Pancreas (tissue), 10 donors: ENCODE data around the gene SCNM1. TPM values are rescaled to one million over a fixed set of nuclear protein-coding genes. Genes with fewer than 3 reads are reported as not detected.

Experiments used
- ATAC-seq, 4 donors: fragments of 200-7000 bp; cut with Tn5 transposase; one replicate each; pipeline versions ENCODE4 v1.8.0 to v1.9.1; 2020; ENCODE audit warnings: mild to moderate bottlenecking in 4 of 4, moderate library complexity in 4 of 4
- DNase-seq, 6 donors: peaks; one replicate each; pipeline ENCODE4 v3.0.0-alpha.2; 2020
- FAIRE-seq: peaks from 2 replicates; lab custom pipeline; 2012; peaks lifted over from hg19 to GRCh38; lab: Jason Lieb, UNC
- H3K27ac ChIP-seq, 4 donors: fragments of 200-600 bp; sonication (generic); 1 replicate in 3 of 4; 2 replicates in 1 of 4; pipeline versions ENCODE4 v1.5.0 to v1.8.0; 2020
- H3K27me3 ChIP-seq, 4 donors: fragments of 200-600 bp; one replicate each; pipeline ENCODE4 v1.8.0; 2021
- H3K36me3 ChIP-seq, 3 donors: fragments of 200-600 bp; sonication (generic) in 1 of 3; one replicate each; pipeline versions ENCODE4 v1.5.0 to v1.8.0; 2020 to 2021
- H3K4me1 ChIP-seq, 3 donors: fragments of 200-600 bp; one replicate each; pipeline ENCODE4 v1.8.0; 2021
- H3K4me3 ChIP-seq, 4 donors: fragments of 200-600 bp; sonication (generic) in 2 of 4; one replicate each; pipeline versions ENCODE4 v1.5.0 to v1.8.0; 2020 to 2021
- H3K9me3 ChIP-seq, 4 donors: fragments of 200-600 bp; one replicate each; pipeline ENCODE4 v1.8.0; 2021
- WGBS, 2 donors: extraction: QIAGEN DNeasy Blood & Tissue Kit; methylation state at CpG; one replicate each; pipeline ENCODE4 v1.1.7; 2013; 5-methylcytosine and 5-hydroxymethylcytosine counted together
- intact Hi-C, 3 donors: fragments of 100-400 bp; cut with DNase I; formaldehyde crosslinking; loops; one replicate each; pipeline versions ENCODE4 v1.11.1 to v1.14.2; 2022
- polyA plus RNA-seq, 2 donors: library from polyadenylated mRNA; stranded (reverse); fragments of 200-250 nt; gene quantifications; one replicate each; pipeline ENCODE4 v1.2.3, GENCODE V29; 2013
- total RNA-seq, 6 donors: library from RNA; stranded (reverse); fragmentation: NEBNext Ultra II Directional in 4 of 6; extraction: Animal tissue kit (Norgen Biotek cat#: 25700) in 4 of 6; gene quantifications; one replicate each; pipeline versions ENCODE4 v1.2.1 to v1.2.4, GENCODE V29; 2021 to 2023
- TF ChIP-seq, protein P1 (sequence below), 4 donors: fragments of 200-600 bp; sonication (generic) in 3 of 4; IDR thresholded peaks; one replicate each; pipeline versions ENCODE4 v1.5.0 to v1.8.0; 2021; ENCODE audit warnings: antibody characterized with exemption in 4 of 4
- donor health status: healthy with polysubstance abuse.
- donor health status: DM: no; HTN: no; CAD: no; lungs with moderate emphysema.
- donor health status: DM: no; HTN: no; CAD: no.
- donor health status: control.
- donor health status: control.
- donor health status: Bipolar disorder and iron deficiency.
- donor health status: DM: yes; HTN: yes; CAD: no.
- donor health status: DM: no; HTN: no; CAD: no.
- donor health status: DM: no; HTN: no; CAD: no.
- donor health status: DM: yes; HTN: yes; CAD: no.

Gene SCNM1
- total and polyA plus RNA-seq, 8 donors, result 7.7 to 33.7 (median 11.2) TPM

DNA sequence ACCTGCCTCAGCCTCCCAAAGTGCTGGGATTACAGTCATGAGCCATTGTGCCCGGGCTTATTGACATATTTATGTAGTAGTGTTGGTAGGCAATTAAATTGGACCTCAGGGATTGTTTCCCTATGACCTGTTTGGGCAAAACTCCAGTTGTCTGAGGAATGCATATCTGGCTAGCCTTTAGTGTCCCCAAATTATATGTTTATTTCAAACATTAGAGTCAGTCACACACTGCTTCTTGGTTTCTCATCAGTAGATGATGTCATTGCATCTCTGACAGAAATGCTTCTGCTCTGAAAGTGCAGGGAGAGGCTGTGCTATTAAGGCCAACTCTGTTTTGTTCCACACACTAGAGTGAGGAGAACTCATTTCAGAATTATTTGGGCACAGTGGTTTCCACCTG is 44.9 kb downstream of the SCNM1 start:
- Histone ChIP-seq H3K4me3 (no peak overlapping the region), H3K36me3 (peaks cover 0 to 9% (median 0%) of the 10 kb centered on the region in 3 donors), H3K9me3 (no peaks in the 10 kb centered on the region), H3K4me1 (no peaks in the 10 kb centered on the region), H3K27ac (no peak overlapping the region), H3K27me3 (no peaks in the 10 kb centered on the region)
- intact Hi-C loops, result no loop called here
- FAIRE-seq (no peak), DNase-seq (no peak), ATAC-seq (no peak)
- 64 to 68% methylated on average over 1 of the region's 1 CpG for WGBS, 2 donors
- TF ChIP-seq, protein P1, sequence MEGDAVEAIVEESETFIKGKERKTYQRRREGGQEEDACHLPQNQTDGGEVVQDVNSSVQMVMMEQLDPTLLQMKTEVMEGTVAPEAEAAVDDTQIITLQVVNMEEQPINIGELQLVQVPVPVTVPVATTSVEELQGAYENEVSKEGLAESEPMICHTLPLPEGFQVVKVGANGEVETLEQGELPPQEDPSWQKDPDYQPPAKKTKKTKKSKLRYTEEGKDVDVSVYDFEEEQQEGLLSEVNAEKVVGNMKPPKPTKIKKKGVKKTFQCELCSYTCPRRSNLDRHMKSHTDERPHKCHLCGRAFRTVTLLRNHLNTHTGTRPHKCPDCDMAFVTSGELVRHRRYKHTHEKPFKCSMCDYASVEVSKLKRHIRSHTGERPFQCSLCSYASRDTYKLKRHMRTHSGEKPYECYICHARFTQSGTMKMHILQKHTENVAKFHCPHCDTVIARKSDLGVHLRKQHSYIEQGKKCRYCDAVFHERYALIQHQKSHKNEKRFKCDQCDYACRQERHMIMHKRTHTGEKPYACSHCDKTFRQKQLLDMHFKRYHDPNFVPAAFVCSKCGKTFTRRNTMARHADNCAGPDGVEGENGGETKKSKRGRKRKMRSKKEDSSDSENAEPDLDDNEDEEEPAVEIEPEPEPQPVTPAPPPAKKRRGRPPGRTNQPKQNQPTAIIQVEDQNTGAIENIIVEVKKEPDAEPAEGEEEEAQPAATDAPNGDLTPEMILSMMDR (IDR thresholded peaks at IDR 0.05), result no peak

DNA sequence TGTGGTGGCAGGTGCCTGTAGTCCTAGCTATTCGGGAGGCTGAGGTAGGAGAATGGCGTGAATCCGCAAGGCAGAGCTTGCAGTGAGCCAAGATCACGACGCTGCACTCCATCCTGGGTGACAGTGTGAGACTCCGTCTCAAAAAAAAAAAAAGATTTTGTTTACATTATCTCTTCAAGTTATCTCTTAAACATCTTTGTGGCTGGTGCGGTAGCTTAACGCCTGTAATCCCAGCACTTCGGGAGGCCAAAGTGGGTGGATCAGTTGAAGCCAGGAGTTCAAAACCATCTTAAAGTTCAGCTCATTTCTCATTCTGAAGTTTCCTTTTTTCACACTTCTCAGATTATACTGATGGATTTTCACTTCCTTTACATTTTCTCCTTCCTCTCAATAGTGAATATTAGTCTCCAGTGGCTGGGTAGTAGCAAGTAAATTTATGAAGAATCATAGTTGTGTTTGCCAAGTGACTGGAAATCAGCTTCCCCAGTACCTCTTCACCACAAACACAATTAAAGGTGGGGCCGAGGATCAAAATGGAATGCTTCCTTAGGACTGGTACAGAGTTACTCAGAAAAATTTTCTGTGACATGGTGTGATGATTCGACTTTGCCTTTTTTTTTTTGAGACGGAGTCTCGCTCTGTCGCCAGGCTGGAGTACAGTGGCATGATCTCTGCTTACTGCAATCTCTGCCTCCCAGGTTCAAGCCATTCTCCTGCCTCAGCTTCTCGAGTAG is 46.2 kb downstream of the SCNM1 start:
- 88% methylated on average over 15 of the region's 15 CpGs for WGBS, 2 donors
- no peak overlapping the region for H3K4me3 ChIP-seq
- H3K4me1 ChIP-seq, result peaks cover 0 to 7% (median 3%) of the 10 kb centered on the region in 3 donors
- peaks cover 0 to 8% (median 0%) of the 10 kb centered on the region in 3 donors for H3K36me3 ChIP-seq
- intact Hi-C loops, result no loop called here
- TF ChIP-seq, protein P1 (IDR thresholded peaks at IDR 0.05), result no peak
- no peaks in the 10 kb centered on the region for H3K9me3 ChIP-seq
- FAIRE-seq (no peak), ATAC-seq (no peak), DNase-seq (no peak)
- H3K27me3 ChIP-seq, result no peaks in the 10 kb centered on the region
- H3K27ac ChIP-seq, result no peak overlapping the region

DNA sequence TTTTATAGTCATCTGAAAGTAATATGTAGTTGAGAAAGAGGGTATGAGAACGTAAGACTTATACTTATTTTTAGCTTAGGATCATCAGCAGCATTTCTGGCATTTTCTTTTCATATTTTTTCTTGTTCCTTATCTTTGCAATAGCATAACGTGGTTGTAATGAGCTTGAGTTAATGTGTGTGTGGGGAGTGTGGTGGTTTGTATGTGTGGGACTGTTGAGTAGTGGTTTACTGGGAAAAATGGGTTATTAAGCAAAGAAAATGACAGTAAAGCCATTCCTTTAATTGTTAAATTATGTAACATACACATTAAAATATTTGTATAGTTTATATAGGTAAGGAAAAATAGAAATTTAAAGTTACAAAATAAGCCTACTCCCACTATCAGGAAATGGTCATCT is 47.6 kb downstream of the SCNM1 start:
- DNase-seq (no peak), ATAC-seq (no peak), FAIRE-seq (no peak)
- H3K4me1 ChIP-seq, result peaks cover 0 to 8% (median 6%) of the 10 kb centered on the region in 3 donors
- intact Hi-C loops, result no loop called here
- WGBS, 2 donors, result 21 to 41% methylated on average over 2 of the region's 2 CpGs
- no peaks in the 10 kb centered on the region for H3K27me3 ChIP-seq
- no peaks in the 10 kb centered on the region for H3K36me3 ChIP-seq
- H3K27ac ChIP-seq, result no peak overlapping the region
- H3K9me3 ChIP-seq, result no peaks in the 10 kb centered on the region
- TF ChIP-seq, protein P1 (IDR thresholded peaks at IDR 0.05), result no peak
- no peak overlapping the region for H3K4me3 ChIP-seq

Other genes starting within 250 kb of the SCNM1 start
- gene SETDB1, start 239.8 kb upstream of the SCNM1 start, total RNA-seq, result 10 to 100 TPM; 15.2 to 25.5 (median 20.6) TPM
- gene SETDB1, start 239.8 kb upstream of the SCNM1 start, polyA plus RNA-seq, result 10 to 100 TPM; 20.5 to 23.1 TPM
- 100 to 1,000 TPM in 3 of 6 donors, 10 to 100 TPM in 3; 75.0 to 155 (median 94.6) TPM for gene CERS2, start 191.3 kb upstream of the SCNM1 start, total RNA-seq
- 100 to 1,000 TPM; 112 to 122 TPM for gene CERS2, start 191.3 kb upstream of the SCNM1 start, polyA plus RNA-seq
- 10 to 100 TPM; 11.7 to 17.6 (median 13.8) TPM for gene ANXA9, start 183.9 kb upstream of the SCNM1 start, total RNA-seq
- 10 to 100 TPM; 18.1 to 30.7 TPM for gene ANXA9, start 183.9 kb upstream of the SCNM1 start, polyA plus RNA-seq
- gene MINDY1, start 159.2 kb upstream of the SCNM1 start, total RNA-seq, result 10 to 100 TPM; 24.1 to 35.5 (median 32.4) TPM
- gene MINDY1, start 159.2 kb upstream of the SCNM1 start, polyA plus RNA-seq, result 10 to 100 TPM; 23.1 to 24.2 TPM
- gene PRUNE1, start 157.7 kb upstream of the SCNM1 start, total RNA-seq, result 10 to 100 TPM in 2 of 6 donors, 1 to 10 TPM in 4; 6.4 to 11.1 (median 8.1) TPM
- gene PRUNE1, start 157.7 kb upstream of the SCNM1 start, polyA plus RNA-seq, result 10 to 100 TPM in 1 of 2 donors, 1 to 10 TPM in 1; 6.7 to 16.7 TPM
- under 1 TPM; 0.12 to 0.40 (median 0.14) TPM for gene BNIPL, start 129.6 kb upstream of the SCNM1 start, total RNA-seq
- under 1 TPM; 0.31 to 0.34 TPM for gene BNIPL, start 129.6 kb upstream of the SCNM1 start, polyA plus RNA-seq
- gene C1orf56, start 118.4 kb upstream of the SCNM1 start, total RNA-seq, result 1 to 10 TPM; 2.6 to 4.1 (median 3.2) TPM
- gene C1orf56, start 118.4 kb upstream of the SCNM1 start, polyA plus RNA-seq, result 1 to 10 TPM; 3.0 to 4.8 TPM
- 10 to 100 TPM; 22.0 to 54.5 (median 27.0) TPM for gene CDC42SE1, start 106.5 kb upstream of the SCNM1 start, total RNA-seq
- gene CDC42SE1, start 106.5 kb upstream of the SCNM1 start, polyA plus RNA-seq, result 10 to 100 TPM; 32.0 to 40.9 TPM
- under 1 TPM; 0.19 to 0.86 (median 0.35) TPM for gene MLLT11, start 105.7 kb upstream of the SCNM1 start, total RNA-seq
- 1 to 10 TPM; 1.2 to 3.3 TPM for gene MLLT11, start 105.7 kb upstream of the SCNM1 start, polyA plus RNA-seq
- 1 to 10 TPM; 3.7 to 8.7 (median 5.7) TPM for gene GABPB2, start 95.4 kb upstream of the SCNM1 start, total RNA-seq
- gene GABPB2, start 95.4 kb upstream of the SCNM1 start, polyA plus RNA-seq, result 1 to 10 TPM; 4.5 to 5.0 TPM
- 1 to 10 TPM in 5 of 6 donors, under 1 TPM in 1; 0.47 to 4.3 (median 1.9) TPM for gene SEMA6C, start 19.5 kb upstream of the SCNM1 start, total RNA-seq
- gene SEMA6C, start 19.5 kb upstream of the SCNM1 start, polyA plus RNA-seq, result 10 to 100 TPM; 18.0 to 24.1 TPM
- gene TNFAIP8L2, start 9.5 kb upstream of the SCNM1 start, total RNA-seq, result 1 to 10 TPM in 3 of 6 donors, under 1 TPM in 3; 0.16 to 3.8 (median 0.90) TPM
- gene TNFAIP8L2, start 9.5 kb upstream of the SCNM1 start, polyA plus RNA-seq, result 1 to 10 TPM; 1.3 to 2.9 TPM
- gene LYSMD1, start 242 bp upstream of the SCNM1 start, total RNA-seq, result 1 to 10 TPM; 1.8 to 5.5 (median 3.4) TPM
- gene LYSMD1, start 242 bp upstream of the SCNM1 start, polyA plus RNA-seq, result 1 to 10 TPM; 4.3 to 4.5 TPM
- under 1 TPM in 4 of 6 donors, not detected in 2; 0.47 to 0.81 (median 0.56) TPM for gene TMOD4, start 9.8 kb downstream of the SCNM1 start, total RNA-seq
- not detected for gene TMOD4, start 9.8 kb downstream of the SCNM1 start, polyA plus RNA-seq
- 10 to 100 TPM; 12.5 to 29.0 (median 23.7) TPM for gene VPS72, start 24.1 kb downstream of the SCNM1 start, total RNA-seq
- gene VPS72, start 24.1 kb downstream of the SCNM1 start, polyA plus RNA-seq, result 10 to 100 TPM; 20.8 to 25.9 TPM
- gene PIP5K1A, start 32.4 kb downstream of the SCNM1 start, total RNA-seq, result 10 to 100 TPM; 10.1 to 22.6 (median 15.3) TPM
- gene PIP5K1A, start 32.4 kb downstream of the SCNM1 start, polyA plus RNA-seq, result 10 to 100 TPM; 16.6 to 20.8 TPM
- gene PSMD4, start 88.6 kb downstream of the SCNM1 start, total RNA-seq, result 10 to 100 TPM; 53.7 to 83.6 (median 74.9) TPM
- gene PSMD4, start 88.6 kb downstream of the SCNM1 start, polyA plus RNA-seq, result 100 to 1,000 TPM in 1 of 2 donors, 10 to 100 TPM in 1; 95.0 to 104 TPM
- gene ZNF687, start 116.2 kb downstream of the SCNM1 start, total RNA-seq, result 10 to 100 TPM; 14.8 to 23.4 (median 17.2) TPM
- gene ZNF687, start 116.2 kb downstream of the SCNM1 start, polyA plus RNA-seq, result 10 to 100 TPM in 1 of 2 donors, 1 to 10 TPM in 1; 9.8 to 14.3 TPM
- gene PI4KB, start 161.3 kb downstream of the SCNM1 start, total RNA-seq, result 10 to 100 TPM; 20.0 to 36.5 (median 24.1) TPM
- gene PI4KB, start 161.3 kb downstream of the SCNM1 start, polyA plus RNA-seq, result 10 to 100 TPM; 33.3 to 44.2 TPM
- 10 to 100 TPM in 3 of 6 donors, 1 to 10 TPM in 3; 5.6 to 34.2 (median 8.6) TPM for gene RFX5, start 181.1 kb downstream of the SCNM1 start, total RNA-seq
- 1 to 10 TPM; 8.6 to 9.5 TPM for gene RFX5, start 181.1 kb downstream of the SCNM1 start, polyA plus RNA-seq
- 10 to 100 TPM; 13.1 to 36.8 (median 25.2) TPM for gene SELENBP1, start 206.6 kb downstream of the SCNM1 start, total RNA-seq
- gene SELENBP1, start 206.6 kb downstream of the SCNM1 start, polyA plus RNA-seq, result 10 to 100 TPM; 53.6 to 93.0 TPM
- gene PSMB4, start 233.4 kb downstream of the SCNM1 start, total RNA-seq, result 100 to 1,000 TPM in 3 of 6 donors, 10 to 100 TPM in 3; 61.9 to 106 (median 90.5) TPM
- 100 to 1,000 TPM; 172 to 217 TPM for gene PSMB4, start 233.4 kb downstream of the SCNM1 start, polyA plus RNA-seq